Ureter (tissue), 1 donor: Measurements from ENCODE around the gene ALK. TPM values are rescaled to one million over a fixed set of nuclear protein-coding genes. Genes with fewer than 3 reads are reported as not detected.

Source experiments
- DNase-seq: peaks from one replicate; pipeline ENCODE4 v3.0.0-alpha.2; 2020; ENCODE audit warnings: low spot score
- total RNA-seq: library from RNA; stranded (reverse); gene quantifications from one replicate; pipeline ENCODE4 v1.2.4, GENCODE V29; 2023
- donor health status: DM: yes; HTN: yes; CAD: no.

Gene ALK
- total RNA-seq, 1 donor from 2014 or later, result 0.36 TPM

DNA sequence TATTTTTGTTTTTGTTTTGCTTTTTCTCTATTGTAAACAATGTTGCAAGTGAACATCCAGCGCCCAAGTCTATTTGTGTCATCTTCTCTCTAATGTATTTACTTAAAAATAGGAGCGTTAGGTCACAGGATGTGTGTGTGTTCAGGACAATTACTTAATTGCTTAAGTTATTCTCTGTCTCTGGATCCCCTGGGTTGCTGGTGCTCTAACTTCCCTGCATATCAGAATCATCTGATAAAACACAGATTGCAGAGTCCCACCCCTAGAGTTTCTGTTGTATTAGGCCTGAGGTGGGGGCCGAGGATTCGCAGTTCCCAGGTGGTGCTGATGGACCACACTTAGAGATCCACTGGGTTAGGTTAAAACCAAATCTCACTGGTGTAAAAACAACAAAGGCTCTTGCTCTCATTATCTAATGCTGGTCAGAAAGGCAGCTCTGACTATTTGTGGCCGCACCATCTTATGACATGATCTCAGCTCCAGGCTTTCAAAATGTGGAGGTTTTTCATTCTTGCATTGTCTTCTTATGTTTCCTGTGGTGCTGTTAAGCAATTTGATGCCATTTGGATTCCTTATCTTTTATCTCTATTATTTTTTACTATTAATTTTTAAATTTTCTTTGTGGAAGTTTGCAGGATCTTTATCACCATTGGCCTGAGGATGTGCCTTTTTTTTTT is 718.4 kb downstream of the ALK start:
- DNase-seq, result no peak

DNA sequence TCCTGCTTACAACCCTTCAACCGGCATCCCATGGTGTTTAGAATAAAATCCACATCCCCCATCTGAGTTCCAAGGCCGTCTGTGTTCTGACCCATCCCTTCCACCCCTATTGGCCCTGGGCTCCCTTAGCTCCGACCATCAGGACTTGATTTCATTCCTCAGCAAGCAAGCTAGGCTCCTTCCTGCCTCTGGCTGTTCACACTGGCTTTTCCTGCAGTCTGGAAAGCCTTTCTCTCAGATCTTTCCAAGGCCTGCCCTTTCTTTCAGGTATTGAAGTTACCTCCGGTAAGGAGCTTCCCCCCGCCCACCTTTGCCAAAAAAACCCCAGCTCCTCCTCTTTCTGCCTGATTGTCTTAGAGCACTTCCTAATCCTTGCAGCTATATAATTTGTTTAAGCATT is 719.4 kb downstream of the ALK start:
- no peak for DNase-seq

DNA sequence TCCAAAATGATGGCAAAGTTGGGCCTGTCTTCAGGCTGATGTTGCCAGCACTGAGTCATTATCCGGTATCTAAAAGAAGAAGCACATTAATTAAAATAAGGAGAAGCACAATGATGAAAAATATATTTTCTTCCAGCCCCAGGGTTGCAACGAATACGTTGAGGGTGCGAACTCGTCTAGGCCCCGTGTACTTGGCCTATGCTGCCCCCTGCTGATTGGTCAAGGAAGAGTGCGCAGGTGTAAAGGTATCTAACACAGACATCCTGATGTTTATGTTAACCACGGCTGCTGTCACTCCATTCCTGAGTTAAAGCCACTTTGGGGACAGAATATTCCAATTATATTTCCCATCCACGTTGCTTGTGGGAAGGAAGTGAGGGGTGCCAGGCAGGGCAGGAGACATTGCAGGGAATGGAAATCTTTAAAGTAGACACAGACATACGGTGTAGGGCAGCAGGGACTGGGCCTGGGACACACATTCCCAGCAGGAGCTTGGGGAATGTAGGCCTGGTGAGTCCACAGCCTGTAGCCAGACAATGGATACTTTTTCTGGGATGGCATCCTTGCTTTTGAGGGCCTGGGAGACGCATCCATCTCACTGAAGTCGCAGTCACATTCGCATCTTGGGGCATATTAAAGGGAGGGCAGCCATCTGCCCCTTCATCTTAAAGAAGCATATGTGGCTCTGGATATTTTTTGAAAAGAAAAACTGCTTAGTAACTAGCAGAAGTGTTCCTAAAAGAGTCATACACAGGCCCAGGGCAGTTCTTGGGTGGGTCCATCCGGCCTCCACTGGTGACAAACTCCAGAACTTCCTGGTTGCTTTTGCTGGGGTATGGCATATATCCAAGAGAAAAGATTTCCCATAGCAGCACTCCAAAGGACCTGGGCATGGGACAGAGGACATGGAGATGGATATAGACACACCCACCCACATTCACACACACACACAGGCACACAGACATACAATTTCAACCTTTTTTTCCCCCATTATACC is 724.3 kb downstream of the ALK start:
- peak; percentile 76 for DNase-seq

DNA sequence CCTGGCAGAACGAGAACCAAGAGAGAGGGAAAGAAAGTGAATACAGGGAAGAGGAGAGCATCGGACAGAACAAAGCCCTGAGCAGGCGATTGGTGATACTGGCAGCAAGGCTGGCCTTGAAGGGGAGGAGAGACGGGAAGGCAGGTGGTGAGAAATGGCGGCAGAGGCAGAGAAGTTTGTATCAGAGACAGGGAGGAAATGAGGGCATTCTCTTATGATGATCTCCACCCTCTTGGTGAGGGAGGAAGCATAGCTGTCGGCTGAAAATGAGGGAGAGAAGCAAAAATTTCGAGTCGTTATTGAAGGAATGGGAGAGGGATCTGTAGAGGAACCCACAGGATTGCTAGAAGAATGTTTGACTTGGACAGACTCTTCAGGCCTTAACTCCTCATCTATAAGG is 725.6 kb downstream of the ALK start:
- DNase-seq, result no peak

DNA sequence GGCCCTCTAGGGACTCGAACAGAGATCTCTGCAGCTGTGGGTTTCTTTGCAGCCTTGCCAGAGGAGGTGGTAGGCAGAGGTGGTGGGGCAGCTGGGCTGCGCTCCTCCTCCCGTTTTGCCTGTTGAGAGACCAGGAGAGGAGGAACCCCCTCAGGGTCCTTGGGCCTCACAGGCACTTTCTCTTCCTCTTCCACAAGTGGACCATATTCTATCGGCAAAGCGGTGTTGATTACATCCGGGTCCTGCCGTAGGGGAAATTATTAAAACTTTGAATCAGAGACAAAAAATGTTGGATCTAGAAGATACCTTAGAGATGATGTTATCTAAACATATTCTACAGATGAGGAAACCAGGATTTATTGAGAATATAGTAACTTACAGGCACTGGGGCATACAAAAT is 727.7 kb downstream of the ALK start:
- DNase-seq, result no peak

DNA sequence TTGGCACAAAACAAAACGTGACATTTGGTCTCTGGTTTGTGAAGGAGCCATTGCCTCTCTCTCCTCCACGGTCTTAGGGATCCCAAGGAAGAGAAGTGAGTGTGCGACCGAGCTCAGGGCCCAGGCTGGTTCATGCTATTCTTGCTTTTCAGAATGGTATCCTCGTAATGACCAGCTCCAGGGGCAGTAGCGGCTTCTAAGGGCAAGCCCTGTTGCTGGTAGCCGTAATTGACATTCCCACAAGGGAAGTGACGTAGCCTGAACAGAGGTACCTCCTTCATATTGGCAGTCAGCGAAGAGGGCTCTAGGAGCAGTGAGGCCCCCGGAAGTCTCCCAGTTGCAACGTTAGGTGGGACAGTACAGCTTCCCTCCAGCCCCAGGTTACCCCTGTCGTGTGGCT is 728.3 kb downstream of the ALK start:
- no peak for DNase-seq

DNA sequence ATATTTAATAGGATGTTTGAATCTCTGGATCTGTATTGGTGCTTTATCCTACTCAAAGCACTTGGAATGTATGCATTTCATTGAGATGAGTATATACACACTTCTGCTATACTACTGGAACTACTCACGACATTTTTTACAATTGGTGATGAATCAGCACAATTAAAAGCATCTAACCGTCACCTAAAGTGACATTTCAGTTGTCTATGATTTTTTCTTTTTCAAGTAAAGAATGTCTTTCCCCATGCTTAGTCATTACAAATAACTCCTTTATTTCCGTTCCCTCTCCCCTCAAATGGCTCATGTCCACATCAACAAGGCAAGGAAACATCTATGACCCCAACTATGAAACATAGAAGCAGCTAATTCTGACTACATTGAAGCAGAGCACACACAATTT is 728.9 kb downstream of the ALK start:
- no peak for DNase-seq

DNA sequence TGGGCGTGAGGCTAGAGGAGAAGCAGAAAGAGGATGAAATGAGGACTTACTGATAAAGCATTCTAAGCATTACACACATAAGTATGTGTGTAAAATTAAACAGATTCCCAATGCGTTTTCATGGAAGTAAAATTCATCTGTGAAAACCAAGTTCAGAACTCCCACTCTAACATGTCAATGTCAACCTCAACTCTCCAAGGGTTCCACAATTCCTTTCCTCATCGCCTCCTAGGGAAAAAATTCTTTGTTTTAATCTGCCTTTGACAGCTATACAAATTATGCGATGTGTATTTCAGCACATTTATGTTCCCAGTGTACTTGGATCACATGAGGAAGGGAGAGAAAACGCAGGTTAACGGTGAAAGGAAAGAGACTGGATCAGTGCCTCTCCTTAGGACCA is 729.6 kb downstream of the ALK start:
- no peak for DNase-seq

DNA sequence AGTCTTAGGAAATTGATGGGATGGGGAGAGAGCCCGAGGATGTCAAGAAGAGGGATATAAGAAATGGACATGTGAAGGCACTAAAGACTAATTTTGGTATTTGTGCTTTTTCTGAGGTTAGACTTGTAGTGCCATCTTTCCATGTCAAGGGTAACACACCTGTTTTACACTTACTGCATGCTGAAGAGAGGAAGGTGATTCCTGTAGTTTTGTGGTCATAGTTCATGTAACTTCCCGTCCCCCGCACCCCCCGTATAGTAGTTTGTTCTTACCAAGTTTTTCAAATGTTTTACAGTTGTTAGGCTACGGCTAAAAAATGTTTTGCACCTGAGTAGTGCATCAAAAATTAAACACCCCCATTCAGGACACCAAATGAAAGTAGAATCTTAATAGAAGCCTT is 732.3 kb downstream of the ALK start:
- no peak for DNase-seq

DNA sequence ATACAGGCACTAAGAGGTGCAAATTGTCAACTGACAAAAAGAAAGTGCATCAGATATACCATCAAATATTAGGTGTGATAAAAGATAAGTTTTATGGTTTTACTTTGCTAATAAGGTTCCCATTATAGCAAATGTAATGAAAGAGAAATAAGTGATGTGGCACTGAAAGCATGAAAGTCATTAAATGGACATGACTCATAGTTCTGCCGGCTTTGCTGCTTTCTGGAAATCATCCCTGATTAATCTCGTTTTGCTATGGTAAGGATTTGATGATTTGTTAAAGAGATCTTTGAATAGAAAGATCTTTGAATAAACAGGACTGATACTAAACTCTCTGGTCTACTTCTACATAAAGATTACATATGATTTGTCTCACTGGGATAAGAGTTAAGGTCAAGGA is 733.5 kb downstream of the ALK start:
- no peak for DNase-seq

DNA sequence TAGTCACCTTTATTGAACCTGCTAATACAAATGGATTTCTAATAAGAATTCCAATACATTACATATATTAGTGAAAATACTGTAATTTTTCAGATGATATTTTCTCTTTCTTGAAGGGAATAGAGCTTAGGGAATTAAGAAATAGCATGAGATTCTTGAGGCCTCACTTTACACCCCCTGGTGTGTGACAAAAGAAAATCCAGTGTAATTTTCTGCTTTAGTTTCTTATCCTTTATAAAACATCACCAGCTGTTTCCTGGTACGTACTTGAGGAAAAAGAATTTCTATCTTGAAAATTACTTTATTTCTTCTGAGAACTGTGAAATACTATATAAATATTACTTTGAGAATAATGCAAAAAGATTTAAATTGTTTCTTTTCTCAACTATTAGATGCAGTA is 734.6 kb downstream of the ALK start:
- DNase-seq, result no peak

DNA sequence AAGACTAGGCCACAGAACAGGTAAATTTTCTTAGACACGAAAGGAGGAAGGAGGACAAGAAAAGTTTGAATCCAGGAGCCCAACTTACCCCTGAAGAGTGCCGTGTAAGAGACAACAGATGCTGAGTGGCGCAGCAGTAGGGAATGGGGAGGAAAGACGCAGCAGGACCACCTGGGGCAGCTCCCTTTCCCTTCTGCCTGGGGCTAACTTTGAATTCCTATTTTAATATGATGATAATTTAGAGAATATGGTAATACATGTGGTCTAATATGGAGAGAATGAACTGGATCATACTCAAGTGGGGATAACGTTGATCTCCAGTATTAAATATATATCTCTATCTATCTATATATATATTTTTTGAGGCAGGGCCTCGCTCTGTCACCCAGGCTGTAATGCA is 736.9 kb downstream of the ALK start:
- DNase-seq, result no peak

DNA sequence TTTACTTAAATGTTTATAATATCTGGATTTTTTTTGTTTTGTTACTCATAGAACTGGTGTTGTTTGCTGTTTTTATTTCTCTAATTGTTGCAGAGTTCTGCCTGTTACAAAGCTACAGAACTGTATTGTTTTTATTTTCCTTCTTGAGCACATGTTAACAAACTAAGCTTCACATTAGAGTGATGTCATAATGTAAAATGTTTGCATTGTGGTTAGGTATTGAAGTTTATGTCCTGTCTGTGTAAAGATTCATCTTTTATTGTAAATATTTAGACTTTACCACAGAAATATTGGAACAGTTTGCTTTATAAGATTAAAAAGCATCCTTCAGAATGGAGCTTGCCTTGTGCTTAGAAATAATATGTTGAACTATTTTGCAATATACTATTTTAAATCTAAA is 738.5 kb downstream of the ALK start:
- DNase-seq, result no peak

DNA sequence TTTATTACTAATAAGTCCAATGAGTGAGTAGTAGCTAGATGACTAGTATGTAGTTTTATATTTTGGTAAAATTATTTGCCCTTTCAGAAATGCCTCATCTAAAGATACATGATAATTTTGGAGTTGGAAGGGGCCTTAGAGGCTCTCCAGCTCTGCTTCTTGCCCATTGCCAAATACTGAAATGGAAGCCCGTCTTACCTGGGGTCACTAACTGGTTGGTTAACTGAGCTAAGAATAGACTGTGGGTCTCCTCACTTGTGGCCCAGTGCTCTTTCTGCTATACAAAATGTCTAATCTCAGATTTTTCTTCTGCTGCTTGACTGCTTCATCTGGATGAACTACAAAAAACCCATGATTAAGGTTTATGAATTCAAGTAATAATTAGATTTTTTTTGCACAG is 739.1 kb downstream of the ALK start:
- no peak for DNase-seq

DNA sequence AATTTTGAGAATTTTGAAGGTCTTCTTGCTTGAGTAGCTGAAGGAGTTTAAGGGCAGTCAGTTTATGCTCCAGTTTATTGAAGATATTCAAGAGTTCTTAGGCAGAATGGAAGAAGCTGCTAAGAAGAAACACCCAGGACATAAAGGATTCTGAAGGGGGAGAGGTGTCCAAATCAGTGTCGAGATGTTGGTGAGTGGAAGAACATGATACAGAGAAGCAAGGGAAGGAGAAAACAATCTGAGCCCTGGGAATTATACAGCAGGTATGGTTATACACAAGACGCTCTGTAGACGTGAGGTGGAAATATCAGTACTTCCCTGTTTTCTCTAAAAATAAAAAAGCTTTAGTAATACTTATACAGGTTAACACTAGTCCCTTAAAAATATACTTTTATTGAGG is 746.0 kb downstream of the ALK start:
- DNase-seq, result no peak

DNA sequence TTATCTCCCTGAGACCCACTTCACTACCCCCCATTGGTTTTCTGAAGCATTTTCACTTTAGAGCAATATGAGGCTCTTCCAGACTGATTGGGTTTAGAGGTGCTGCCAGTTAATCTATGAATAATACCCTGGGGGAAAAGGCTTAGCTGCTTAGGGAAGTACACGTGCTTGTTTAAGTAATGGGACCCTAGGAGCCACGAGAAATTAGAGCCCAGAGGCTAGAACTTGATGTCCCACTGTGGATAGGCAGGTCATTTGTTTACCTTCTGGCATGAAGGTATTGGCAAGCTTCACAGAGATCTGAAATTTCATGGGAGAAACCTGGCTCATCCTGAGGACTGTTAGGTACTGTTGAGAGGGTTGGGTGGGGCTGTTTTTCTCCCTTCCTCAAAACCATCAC is 746.4 kb downstream of the ALK start:
- DNase-seq, result no peak

DNA sequence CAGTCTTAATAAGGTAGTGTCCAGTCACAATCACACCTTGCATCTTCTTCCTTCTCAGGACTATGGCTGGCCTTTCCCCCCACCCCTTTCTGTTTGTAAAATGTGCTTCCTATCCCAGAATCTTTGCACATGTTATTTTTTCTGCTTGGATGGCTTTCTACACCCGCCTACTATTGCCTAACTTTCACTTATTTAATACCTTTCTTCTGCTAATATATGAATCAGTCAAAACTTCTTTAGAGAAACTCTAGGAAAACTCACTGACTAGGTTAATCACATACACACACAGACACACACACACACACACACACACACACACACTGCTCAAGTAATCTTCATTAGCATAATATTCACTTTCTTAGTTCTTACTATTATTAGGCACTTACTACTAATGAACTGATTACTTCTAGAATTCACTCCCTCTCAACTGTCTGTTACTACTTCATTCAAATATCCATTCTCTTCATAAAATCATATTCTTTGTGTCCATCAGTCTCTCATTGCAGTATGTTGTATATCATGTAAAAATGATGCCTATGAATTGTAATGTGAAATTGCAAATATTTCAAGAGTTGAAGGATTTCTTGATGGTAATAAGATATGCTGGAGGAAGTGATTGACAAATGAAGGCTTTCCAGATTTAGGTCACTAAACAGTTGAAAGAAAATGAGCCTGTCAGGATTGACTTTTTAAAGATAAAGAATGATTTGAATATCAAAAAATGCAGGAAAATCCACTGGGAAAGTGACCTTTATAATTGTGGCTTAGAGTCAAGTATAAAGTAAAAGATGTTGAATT is 754.9 kb downstream of the ALK start:
- DNase-seq, result no peak

DNA sequence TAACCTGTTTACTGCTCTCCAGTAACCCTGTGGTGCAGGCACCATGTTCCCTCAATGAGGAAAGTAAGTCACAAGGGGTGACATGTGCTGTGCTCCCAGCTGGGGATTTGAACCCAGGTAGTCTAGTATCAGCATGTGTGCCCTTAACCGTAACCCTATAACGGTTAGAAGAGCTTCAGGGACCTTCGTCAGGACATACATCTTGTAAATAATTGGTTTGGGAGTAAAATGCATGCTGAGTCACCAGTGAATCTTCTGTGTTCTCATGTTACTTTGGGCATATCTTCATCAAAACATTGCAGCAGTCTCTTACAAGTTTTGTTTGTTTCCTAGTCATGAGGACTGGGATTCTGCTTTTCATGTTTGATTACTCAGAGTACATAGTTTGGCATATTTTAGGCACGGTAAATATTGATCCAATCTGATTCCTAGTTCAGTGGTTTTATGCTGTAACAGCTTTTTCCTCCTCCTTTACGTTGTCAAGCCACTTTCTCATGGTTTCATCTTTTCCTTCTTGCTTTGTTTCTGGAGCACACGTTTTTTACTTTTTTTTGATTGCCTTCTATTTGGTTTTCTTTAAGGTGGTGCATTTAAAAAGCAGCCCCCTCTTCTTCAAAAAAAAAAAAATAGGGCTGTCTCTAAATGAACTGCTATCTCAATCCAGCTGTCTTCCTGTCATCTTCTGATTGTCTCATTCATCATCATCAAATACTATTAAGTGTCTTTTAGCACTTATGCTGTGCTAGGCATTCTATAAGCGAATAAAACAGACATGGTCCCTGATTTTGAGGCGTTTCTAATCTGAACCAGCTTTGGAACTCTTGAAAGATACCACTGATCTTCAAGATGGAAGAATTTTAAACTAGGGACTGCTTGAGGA is 755.8 kb downstream of the ALK start:
- DNase-seq, result no peak

DNA sequence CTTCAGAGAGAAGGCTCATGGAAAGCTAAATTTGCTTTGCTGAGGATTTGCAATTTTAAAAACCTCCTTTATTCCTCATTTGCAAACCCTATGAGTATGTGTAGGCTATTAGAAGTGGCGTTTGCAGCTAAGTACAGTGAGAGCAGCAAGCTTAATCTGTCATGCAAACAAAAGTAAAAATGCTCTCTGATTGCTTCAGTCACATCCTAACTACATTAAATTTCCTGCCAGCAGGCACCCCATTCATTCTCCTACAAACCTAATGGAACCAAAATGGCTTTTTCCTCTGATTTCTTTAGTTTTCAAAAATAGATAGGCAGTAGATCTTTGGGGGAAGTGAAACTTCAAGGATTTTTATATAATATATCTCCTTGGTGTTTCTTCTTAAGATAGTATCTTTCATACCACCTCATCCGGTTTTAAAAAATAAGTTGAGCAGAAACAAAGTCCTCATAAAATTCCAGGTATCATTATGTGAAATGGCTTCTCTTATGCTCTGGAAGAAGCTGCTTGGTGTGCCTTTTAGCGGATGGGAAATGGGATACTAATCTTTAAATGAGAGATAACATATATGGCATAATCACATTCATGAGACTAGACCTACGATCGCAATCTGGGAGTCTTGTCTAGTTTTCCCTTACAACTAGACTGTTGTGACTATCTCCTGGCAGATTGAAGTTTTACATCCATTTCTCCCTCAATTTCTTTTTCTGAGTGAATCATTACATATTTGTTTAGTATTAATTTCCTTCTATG is 757.1 kb downstream of the ALK start:
- no peak for DNase-seq

DNA sequence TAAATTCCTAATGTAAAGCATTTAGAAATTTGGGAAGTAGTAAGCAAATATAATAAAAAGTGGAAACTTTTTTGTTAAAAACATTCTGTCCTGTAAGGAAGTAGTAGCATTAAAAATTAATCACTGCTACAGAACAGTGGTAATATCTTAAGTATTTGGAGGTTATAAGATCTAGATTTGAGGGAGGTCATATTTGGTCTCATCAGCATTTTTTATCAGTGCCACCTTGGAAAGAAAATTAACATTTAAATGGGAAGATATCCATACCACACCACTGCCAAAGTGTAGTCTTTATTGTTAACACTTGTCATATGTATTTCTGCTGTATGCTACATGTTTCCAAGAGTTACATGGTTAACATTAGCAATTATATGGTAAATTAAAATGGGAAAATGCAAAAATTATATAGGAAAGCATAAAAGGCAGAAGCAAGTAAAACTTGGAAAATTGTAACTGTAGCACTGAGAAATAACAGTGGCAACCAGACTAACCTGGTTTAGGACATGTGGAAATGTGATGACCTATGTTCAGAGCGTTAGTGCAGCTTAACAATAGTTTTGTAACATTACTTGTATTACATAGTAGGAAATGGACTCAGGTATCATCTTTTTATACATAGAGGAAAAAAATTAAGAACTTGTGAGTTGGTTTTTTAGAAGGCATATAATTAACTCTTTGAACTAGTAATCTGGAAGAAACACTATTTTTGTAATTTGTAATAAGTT is 759.0 kb downstream of the ALK start:
- no peak for DNase-seq
